Left lobe of liver (tissue), 2 donors: ENCODE data around the gene C1QA. TPM values are rescaled to one million over a fixed set of nuclear protein-coding genes. Genes with fewer than 3 reads are reported as not detected.
"Not testable (repeated sequence)": the region's sequence is repeated elsewhere in the genome, so short reads cannot be mapped to it uniquely, and the experiment has no call there.

Experiments
- ATAC-seq: fragments of 200-7000 bp; cut with Tn5 transposase; one replicate; pipeline ENCODE4 v1.9.1; 2020; ENCODE audit warnings: mild to moderate bottlenecking, moderate library complexity
- DNase-seq: peaks from one replicate; pipeline ENCODE4 v3.0.0-alpha.2; 2020; ENCODE audit warnings: low spot score
- total RNA-seq: library from RNA; stranded (reverse); gene quantifications from one replicate; pipeline ENCODE4 v1.2.1, GENCODE V29; 2021
- donor health status: DM: no; HTN: no; CAD: no; lungs with moderate emphysema.
- donor health status: DM: no; HTN: yes; CAD: no.

Gene C1QA
- total RNA-seq, 1 donor from 2014 or later = 65.3 TPM

- DNase-seq = no peak
- no peak for ATAC-seq
Measured at GRCh38 chr1:22670352-22670975, 34.0 kb downstream of the C1QA start.

DNA sequence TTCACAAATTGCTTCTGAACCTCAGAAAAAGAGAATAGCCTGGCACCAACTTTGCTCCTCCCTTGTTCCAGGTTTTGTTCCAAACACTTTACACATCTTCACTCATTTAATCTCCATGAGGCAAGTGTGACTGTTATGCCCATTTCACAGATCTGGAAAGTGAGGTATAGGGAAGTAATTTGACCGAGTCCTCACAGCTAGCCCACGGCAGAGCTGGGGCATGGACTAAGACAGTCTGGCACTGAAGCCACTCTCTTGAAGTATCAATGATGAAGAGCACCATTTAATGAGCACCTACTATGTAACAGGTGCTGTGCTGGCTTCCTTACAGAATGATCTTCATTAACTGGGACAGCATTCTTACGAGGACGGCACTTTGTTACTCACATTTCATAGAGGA lies 35.6 kb downstream of the C1QA start:
- no peak for DNase-seq
- no peak for ATAC-seq

DNA sequence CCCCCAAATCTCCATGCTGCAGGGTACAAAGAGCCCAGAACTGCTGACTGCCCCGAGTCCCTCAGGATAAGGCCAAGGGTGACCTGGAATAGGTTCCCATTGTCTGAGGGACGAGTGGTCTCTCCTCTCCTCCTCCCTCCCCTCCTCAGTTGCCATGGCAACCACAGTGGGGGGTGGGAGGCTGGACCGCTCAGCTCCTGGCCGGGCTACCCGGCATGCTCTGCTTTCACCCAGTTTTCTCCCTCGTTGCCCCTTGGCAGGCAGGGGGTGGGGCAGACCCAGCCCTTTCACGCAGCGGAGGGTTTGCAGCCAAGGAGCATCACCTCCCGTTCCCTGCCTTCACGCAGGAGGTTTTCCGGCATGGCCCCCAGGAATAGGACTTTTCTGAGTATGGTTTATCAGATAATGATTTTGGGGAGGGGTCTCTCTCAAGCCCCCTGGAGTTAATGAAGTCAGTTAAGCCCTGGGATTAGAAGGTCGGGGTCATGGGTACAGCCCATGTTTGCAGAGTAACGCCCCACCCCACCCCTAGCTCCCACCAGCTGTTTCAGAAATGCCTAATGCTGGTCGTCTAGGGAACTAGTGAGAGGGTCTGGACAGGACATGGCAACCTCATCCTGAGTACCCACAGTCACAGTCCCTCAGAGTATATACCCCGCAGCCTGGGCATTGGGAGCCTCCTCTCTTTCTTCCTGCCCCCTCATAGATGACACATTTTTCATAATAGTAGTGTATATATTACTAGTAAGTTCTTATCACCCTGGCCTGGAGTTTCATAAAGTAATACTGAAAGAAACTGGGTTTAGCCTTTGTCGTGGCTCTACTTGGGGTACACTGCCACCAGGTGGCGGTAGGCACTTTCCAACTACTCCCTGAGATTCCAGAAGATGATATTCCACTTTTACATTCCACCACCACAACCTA lies 37.3 kb downstream of the C1QA start:
- DNase-seq (peak; percentile 59), ATAC-seq (peak; percentile 90)

DNA sequence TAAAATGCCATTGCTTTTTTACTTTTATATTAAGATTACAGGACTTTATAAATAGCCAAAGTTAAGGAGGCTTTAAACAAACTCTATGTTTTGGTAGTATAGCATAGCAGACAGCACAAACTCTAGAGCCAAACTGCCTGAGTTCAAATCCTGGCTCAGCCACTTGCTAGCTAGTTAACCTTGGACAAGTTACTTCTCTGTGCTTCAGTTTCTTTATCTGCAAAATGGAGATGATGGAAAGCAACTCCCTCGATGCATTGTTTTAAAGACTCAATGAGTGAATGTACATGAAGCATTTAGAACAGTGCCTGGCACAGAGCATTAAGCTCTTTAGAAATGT lies 38.0 kb downstream of the C1QA start:
- ATAC-seq = no peak
- DNase-seq = no peak

GRCh38 chr1:22676151-22676550 lies 39.7 kb downstream of the C1QA start:
- not testable (repeated sequence) for DNase-seq, ATAC-seq

DNA sequence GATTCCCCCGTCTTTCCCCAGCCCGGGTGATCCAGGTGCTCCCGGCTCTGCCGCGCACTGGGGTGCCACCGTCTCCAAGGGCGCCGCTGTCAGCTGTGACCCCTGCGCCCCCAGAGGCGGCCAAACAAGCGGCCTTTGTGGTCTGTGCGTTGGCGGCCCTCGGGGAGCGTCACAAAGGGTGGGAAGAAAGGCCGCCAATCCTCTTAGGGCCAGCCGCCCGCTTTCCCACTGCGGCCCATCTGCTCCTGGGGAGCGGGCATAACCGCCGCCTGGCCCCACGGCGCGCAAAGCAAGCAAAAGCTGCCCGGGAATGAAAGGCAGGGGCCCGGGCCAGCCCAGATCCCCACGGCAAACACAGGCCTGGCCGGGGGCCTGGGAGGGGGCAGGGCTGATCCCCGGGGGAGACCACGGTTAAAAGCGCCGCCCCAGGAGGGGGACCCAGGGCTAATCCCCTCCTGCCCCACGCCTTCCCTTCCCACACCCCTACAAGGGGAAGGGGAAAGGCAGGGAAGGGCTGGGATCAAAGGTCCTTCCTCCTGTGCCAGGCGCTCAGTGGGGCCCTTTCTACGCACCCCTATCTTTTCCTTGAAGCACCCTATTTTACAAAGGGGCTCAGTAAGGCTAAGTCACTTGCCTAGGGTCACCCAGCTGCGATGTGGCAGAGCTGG lies 40.6 kb downstream of the C1QA start:
- ATAC-seq (no peak), DNase-seq (no peak)

DNA sequence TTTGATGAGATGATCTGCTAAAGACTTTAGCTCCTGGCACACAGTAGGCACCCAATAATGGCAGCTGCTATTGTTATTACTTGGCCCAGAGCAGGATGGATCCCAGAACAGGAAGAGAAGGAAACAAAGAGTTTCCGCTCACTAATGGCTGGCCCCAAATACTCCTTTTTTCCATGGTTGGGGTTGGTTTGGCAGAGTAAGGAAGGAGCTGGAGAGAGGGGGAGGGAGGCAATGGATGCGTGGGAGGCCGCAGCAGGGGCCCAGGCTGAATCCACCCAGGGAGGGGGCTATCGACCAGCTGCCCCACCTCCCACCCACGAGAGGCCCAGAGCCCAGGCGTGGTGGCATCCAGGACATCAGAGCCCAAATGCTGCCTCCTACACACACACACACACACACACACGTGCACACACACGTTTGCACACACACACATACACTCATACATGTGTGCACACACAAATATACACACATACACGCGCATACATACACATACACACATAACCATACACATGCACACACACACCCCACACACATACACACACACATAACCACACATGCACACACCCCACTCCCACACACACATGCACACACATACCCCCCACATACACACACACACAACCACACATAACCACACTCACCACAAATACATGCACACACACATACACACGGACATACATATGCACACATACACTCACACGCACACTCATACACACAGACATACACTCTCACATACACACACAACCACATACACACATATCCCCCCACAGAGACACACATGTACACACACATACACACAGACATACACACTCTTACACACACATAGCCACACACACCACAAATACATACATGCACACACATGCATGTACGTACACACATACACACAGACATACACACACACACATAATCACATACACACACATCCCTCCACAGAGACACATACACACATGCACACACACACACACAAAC lies 41.8 kb downstream of the C1QA start:
- DNase-seq (no peak), ATAC-seq (no peak)

- ATAC-seq = peak; percentile 35
Measured at GRCh38 chr1:22680726-22681125, 44.3 kb downstream of the C1QA start.

GRCh38 chr1:22681556-22682276 lies 45.3 kb downstream of the C1QA start:
- ATAC-seq (no peak), DNase-seq (no peak)

More at GRCh38 chr1:22680726-22681125, 44.3 kb downstream of the C1QA start:
- no peak for DNase-seq

DNA sequence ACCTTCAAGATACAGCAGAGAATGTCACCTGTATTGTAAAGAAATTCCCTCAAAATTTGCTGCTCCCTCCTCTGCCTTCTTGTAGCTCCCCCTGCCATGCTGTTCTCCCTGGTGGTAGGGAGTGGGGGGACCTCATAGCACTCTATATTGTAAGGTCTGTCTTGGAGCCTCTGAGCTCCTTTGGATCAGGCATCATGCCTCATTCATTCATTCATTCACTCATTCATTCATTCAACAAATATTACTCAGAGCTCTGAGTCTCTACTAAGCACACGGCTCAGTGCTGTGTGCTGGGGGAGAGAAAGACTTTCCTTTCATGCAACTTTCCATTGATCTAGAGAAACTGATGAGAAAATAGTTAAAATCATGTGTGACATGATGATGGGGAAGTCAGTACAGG lies 47.1 kb downstream of the C1QA start:
- DNase-seq = no peak

GRCh38 chr1:22685591-22686059 lies 49.2 kb downstream of the C1QA start:
- DNase-seq = no peak
- no peak for ATAC-seq

More for the DNA sequence above, 47.1 kb downstream of the C1QA start:
- ATAC-seq = no peak

DNA sequence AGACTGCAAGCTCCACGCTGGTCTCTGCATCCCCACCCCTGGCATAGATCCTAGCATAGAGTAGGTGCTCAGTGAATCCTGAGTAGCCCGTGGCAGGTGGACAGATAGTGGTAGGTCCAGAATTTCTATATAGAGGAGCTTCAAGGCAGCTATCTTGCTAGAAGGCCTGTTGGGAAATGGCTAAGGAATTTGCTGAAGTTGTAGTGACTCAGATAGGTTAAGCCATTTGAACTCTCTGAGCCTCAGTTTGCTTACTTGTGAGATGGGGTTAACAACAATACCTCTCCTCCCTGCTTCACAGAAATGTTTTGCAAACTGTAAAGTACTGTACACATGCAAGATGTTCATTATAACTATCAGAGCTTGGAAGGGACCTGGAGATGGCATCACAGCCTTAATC lies 50.8 kb downstream of the C1QA start:
- DNase-seq (no peak), ATAC-seq (no peak)

- DNase-seq (no peak), ATAC-seq (no peak)
Measured at GRCh38 chr1:22688466-22688865, 52.0 kb downstream of the C1QA start.

Other genes starting within 250 kb of the C1QA start
- 6.7 TPM for gene ZBTB40, start 184.8 kb upstream of the C1QA start, total RNA-seq
- not detected for gene EPHA8, start 73.1 kb upstream of the C1QA start, total RNA-seq
- gene C1QC, start 7.0 kb downstream of the C1QA start, total RNA-seq = 76.0 TPM
- gene C1QB, start 16.6 kb downstream of the C1QA start, total RNA-seq = 79.0 TPM
- gene EPHB2, start 74.2 kb downstream of the C1QA start, total RNA-seq = 0.38 TPM